Transverse colon (tissue), 4 donors: ENCODE measurements around the gene TMA7B. TPM values are rescaled to one million over a fixed set of nuclear protein-coding genes. Genes with fewer than 3 reads are reported as not detected.

Experiments
- DNase-seq: peaks from one replicate; pipeline ENCODE4 v3.0.0-alpha.2; 2019
- H3K27ac ChIP-seq, 4 donors: fragments of 200-600 bp; sonication (generic); 2 replicates each; pipeline ENCODE4 v1.5.1; 2016 to 2018; ENCODE audit warnings: inconsistent platforms in 4 of 4
- H3K27me3 ChIP-seq: fragments of 200-600 bp; sonication (generic); 2 replicates; pipeline ENCODE4 v1.5.1; 2017; ENCODE audit warnings: inconsistent platforms
- H3K36me3 ChIP-seq, 4 donors: fragments of 200-600 bp; sonication (generic); 2 replicates each; pipeline ENCODE4 v1.5.1; 2017 to 2019; ENCODE audit warnings: inconsistent platforms in 4 of 4
- H3K4me1 ChIP-seq, 4 donors: fragments of 200-600 bp; sonication (generic); 2 replicates each; pipeline ENCODE4 v1.5.1; 2017 to 2020; ENCODE audit warnings: inconsistent platforms in 4 of 4
- H3K4me3 ChIP-seq, 4 donors: fragments of 200-600 bp; sonication (generic); 1 replicate in 1 of 4; 2 replicates in 3 of 4; pipeline versions ENCODE4 v1.5.1 to v1.6.1; 2017 to 2019; ENCODE audit warnings: inconsistent platforms in 4 of 4
- H3K9me3 ChIP-seq, 2 donors: fragments of 200-600 bp; sonication (generic); 2 replicates each; pipeline ENCODE4 v1.5.1; 2017 to 2019; ENCODE audit warnings: inconsistent platforms in 2 of 2
- CTCF ChIP-seq, 5 experiments: fragments of 200-600 bp in 3 of 5; fragments of 450-650 bp in 2 of 5; sonication (generic) in 3 of 5; IDR thresholded peaks; 1 replicate in 2 of 5; 2 replicates in 3 of 5; pipeline ENCODE4 v1.5.1; 2016 to 2017; ENCODE audit warnings: antibody characterized with exemption in 5 of 5, inconsistent platforms in 3 of 5, mild to moderate bottlenecking in 2 of 5, moderate library complexity in 1 of 5
- EP300 ChIP-seq: sonication (generic); formaldehyde crosslinking; IDR thresholded peaks from one replicate; pipeline ENCODE4 v1.6.1; 2017; ENCODE audit warnings: antibody characterized with exemption, low read depth
- POLR2A ChIP-seq: fragments of 450-650 bp; IDR thresholded peaks from one replicate; pipeline ENCODE4 v1.6.1; 2016; ENCODE audit warnings: antibody characterized with exemption, mild to moderate bottlenecking, moderate library complexity
- POLR2AphosphoS5 ChIP-seq, 3 donors: sonication (generic); formaldehyde crosslinking; IDR thresholded peaks; one replicate each; pipeline ENCODE4 v1.6.1; 2016; ENCODE audit warnings: antibody characterized with exemption in 3 of 3
- WGBS, 2 donors: methylation state at CpG; one replicate each; pipeline ENCODE4 v1.1.5; 2018; ENCODE audit warnings: low coverage in 1 of 2; 5-methylcytosine and 5-hydroxymethylcytosine counted together
- in situ Hi-C, 4 donors: fragments of 200-750 bp; cut with MboI; loops; one replicate each; pipeline versions ENCODE4 v1.15.0 to v1.15.1; 2017; ENCODE audit warnings: low sequenced_read_pairs in 3 of 4, low pct_ligation_motif_present in 1 of 4, low pct_unique_long_range_greater_than_20kb in 1 of 4
- intact Hi-C: fragments of 100-400 bp; cut with DNase I; formaldehyde crosslinking; loops from one replicate; pipeline ENCODE4 v1.15.1; 2023; ENCODE audit warnings: low total_unique reads
- total RNA-seq, 4 donors: library from RNA; depleted of rRNA; stranded (reverse); fragments of >200 nt; gene quantifications; one replicate each; pipeline ENCODE4 v1.1.0, GENCODE V29; 2016

The TMA7B gene
- total RNA-seq, 4 donors from 2014 or later = 0.80 TPM; not detected in 3

DNA sequence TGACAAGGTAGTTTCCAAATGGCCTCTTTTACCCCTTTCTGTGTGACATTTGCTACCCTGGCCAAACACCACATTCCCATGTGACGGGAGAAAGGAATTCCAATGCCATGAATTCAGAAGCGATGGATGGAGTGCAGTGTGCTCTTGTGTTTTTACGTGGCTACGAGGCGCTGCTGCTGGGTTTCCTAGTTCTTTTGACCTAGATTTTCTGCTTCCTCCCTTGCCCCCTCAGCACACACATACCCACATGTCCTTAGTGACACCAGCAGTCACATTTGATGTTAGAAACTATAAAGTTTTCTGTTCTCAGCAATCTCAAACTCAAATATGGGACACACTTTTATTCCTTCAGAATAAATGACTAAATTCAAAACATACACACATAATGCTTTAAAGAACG lies 7.8 kb upstream of the TMA7B start:
- Histone ChIP-seq H3K4me1 (peaks cover 0 to 13% (median 0%) of the 10 kb centered on the region in 4 donors), H3K27ac (no peak overlapping the region), H3K27me3 (peaks cover 4% of the 10 kb centered on the region), H3K36me3 (no peaks in the 10 kb centered on the region), H3K9me3 (no peaks in the 10 kb centered on the region), H3K4me3 (no peak overlapping the region)
- 50 to 90% methylated on average over 1 to 6 of the region's 6 CpGs for WGBS, 2 donors
- intact Hi-C loops = no loop called here
- no peak for DNase-seq
- TF ChIP-seq EP300 (no peak), POLR2AphosphoS5 (IDR thresholded peaks at IDR 0.05) (no peak), POLR2A (no peak), CTCF (IDR thresholded peaks at IDR 0.05) (no peak)
- in situ Hi-C loops = no loop called here

- WGBS, 2 donors = 100% methylated on average over 1 to 2 of the region's 2 CpGs
- TF ChIP-seq POLR2AphosphoS5 (IDR thresholded peaks at IDR 0.05) = no peak
- no peak for TF ChIP-seq CTCF (IDR thresholded peaks at IDR 0.05)
- TF ChIP-seq POLR2A = no peak
- no peak for TF ChIP-seq EP300
- Histone ChIP-seq H3K4me1 (peaks cover 0 to 13% (median 0%) of the 10 kb centered on the region in 4 donors), H3K4me3 (no peak overlapping the region), H3K27ac (no peak overlapping the region), H3K9me3 (no peaks in the 10 kb centered on the region), H3K36me3 (no peaks in the 10 kb centered on the region), H3K27me3 (peaks cover 4% of the 10 kb centered on the region)
- intact Hi-C loops = no loop called here
- DNase-seq = no peak
- in situ Hi-C loops = no loop called here
Measured at GRCh38 chr22:39953101-39953500, 7.1 kb upstream of the TMA7B start.

- intact Hi-C loops (no loop called here), in situ Hi-C loops (no loop called here)
- DNase-seq = no peak
- Histone ChIP-seq H3K9me3 (no peaks in the 10 kb centered on the region), H3K27me3 (peaks cover 4% of the 10 kb centered on the region), H3K27ac (peak overlapping the region in 1 of 4 donors; percentile 30), H3K4me3 (no peak overlapping the region), H3K4me1 (peaks cover 0 to 17% (median 0%) of the 10 kb centered on the region in 4 donors), H3K36me3 (no peaks in the 10 kb centered on the region)
- TF ChIP-seq EP300 = no peak
- no peak for TF ChIP-seq CTCF (IDR thresholded peaks at IDR 0.05)
- no peak for TF ChIP-seq POLR2A
- no peak for TF ChIP-seq POLR2AphosphoS5 (IDR thresholded peaks at IDR 0.05)
- 81% methylated on average over 4 of the region's 4 CpGs; no CpG with 5 or more reads in 1 of the 2 donors for WGBS, 2 donors
Measured at GRCh38 chr22:39954584-39955055, 5.6 kb upstream of the TMA7B start.

DNA sequence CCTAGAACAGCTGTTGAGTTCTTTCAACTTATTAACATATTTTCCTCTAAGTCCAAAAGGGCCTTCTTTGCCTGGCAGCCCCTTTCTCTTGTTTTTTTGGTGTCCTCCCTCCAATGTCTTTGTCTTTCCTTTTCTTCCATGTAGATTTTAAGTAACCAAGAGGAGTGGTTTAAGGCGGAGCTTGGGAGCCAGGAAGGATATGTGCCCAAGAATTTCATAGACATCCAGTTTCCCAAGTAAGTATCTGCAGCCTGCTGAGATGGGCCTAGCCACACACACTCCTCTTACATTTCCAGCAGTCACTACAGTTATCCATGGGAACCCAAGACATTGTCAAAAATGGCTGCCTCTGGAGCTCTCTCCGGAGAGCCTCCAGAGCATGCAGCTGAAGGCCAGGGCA lies 4.5 kb upstream of the TMA7B start:
- Histone ChIP-seq H3K27ac (no peak overlapping the region), H3K27me3 (peaks cover 4% of the 10 kb centered on the region), H3K36me3 (no peaks in the 10 kb centered on the region), H3K4me1 (peaks cover 0 to 20% (median 0%) of the 10 kb centered on the region in 4 donors), H3K4me3 (no peak overlapping the region), H3K9me3 (no peaks in the 10 kb centered on the region)
- intact Hi-C loops = no loop called here
- no peak for DNase-seq
- in situ Hi-C loops = no loop called here
- 96 to 100% methylated on average over 2 of the region's 2 CpGs for WGBS, 2 donors
- no peak for TF ChIP-seq POLR2A
- no peak for TF ChIP-seq CTCF (IDR thresholded peaks at IDR 0.05)
- TF ChIP-seq EP300 = no peak
